Keratinocyte (primary cell): ENCODE measurements around the gene KLHL29. TPM values are rescaled to one million over a fixed set of nuclear protein-coding genes. Genes with fewer than 3 reads are reported as not detected.

Experiments used
- DNase-seq: peaks from one replicate; pipeline ENCODE4 v3.0.0-alpha.2; 2011; ENCODE audit warnings: low read depth, missing footprints, low spot score
- FAIRE-seq: peaks from 2 replicates; lab custom pipeline; 2011; peaks lifted over from hg19 to GRCh38; lab: Jason Lieb, UNC
- H2AFZ ChIP-seq: 2 replicates; pipeline ENCODE4 v1.6.0; 2012; ENCODE audit warnings: low read length, control low read depth, inconsistent platforms; ENCODE audit not compliant: control insufficient read depth
- H3K27ac ChIP-seq: 2 replicates; pipeline ENCODE4 v1.5.1; 2011; ENCODE audit warnings: low read length; ENCODE audit not compliant: control insufficient read depth, insufficient read depth
- H3K27me3 ChIP-seq: 3 replicates; pipeline ENCODE4 v1.6.0; 2011; ENCODE audit warnings: low read length; ENCODE audit not compliant: control insufficient read depth, insufficient read depth; ENCODE audit errors: extremely low read depth
- H3K36me3 ChIP-seq, 2 experiments: 2 replicates in 1 of 2; 3 replicates in 1 of 2; pipeline ENCODE4 v1.5.1; 2011; ENCODE audit warnings: low read length in 2 of 2, mild to moderate bottlenecking in 1 of 2; ENCODE audit not compliant: control insufficient read depth in 2 of 2, insufficient read depth in 2 of 2; ENCODE audit errors: extremely low read depth in 1 of 2
- H3K4me1 ChIP-seq: 3 replicates; pipeline ENCODE4 v1.5.1; 2011; ENCODE audit warnings: low read length; ENCODE audit not compliant: control insufficient read depth, insufficient read depth; ENCODE audit errors: extremely low read depth
- H3K4me2 ChIP-seq: 3 replicates; pipeline ENCODE4 v1.6.0; 2011; ENCODE audit warnings: low read depth, low read length; ENCODE audit not compliant: control insufficient read depth, insufficient read depth; ENCODE audit errors: extremely low read depth
- H3K4me3 ChIP-seq, 3 experiments: fragments of 200-600 bp in 1 of 3; sonication (generic) in 1 of 3; 2 replicates in 2 of 3; 3 replicates in 1 of 3; pipeline ENCODE4 v1.5.1; 2011 to 2016; ENCODE audit warnings: low read length in 3 of 3, mild to moderate bottlenecking in 3 of 3, control low read depth in 2 of 3, inconsistent platforms in 1 of 3, low read depth in 1 of 3, mixed read lengths in 1 of 3, mixed run types in 1 of 3, moderate library complexity in 1 of 3; ENCODE audit not compliant: control insufficient read depth in 2 of 3, insufficient read depth in 2 of 3; ENCODE audit errors: extremely low read depth in 1 of 3
- H3K79me2 ChIP-seq: 2 replicates; pipeline ENCODE4 v1.6.0; 2012; ENCODE audit warnings: low read length; ENCODE audit not compliant: control insufficient read depth, insufficient read depth
- H3K9ac ChIP-seq: 3 replicates; pipeline ENCODE4 v1.6.0; 2011; ENCODE audit warnings: low read length; ENCODE audit not compliant: control insufficient read depth, insufficient read depth; ENCODE audit errors: extremely low read depth
- H3K9me1 ChIP-seq: 3 replicates; pipeline ENCODE4 v1.6.0; 2011; ENCODE audit warnings: low read length; ENCODE audit not compliant: control insufficient read depth, insufficient read depth; ENCODE audit errors: extremely low read depth
- H3K9me3 ChIP-seq: 2 replicates; pipeline ENCODE4 v1.5.1; 2012; ENCODE audit warnings: low read depth, low read length; ENCODE audit not compliant: control insufficient read depth
- H4K20me1 ChIP-seq: 3 replicates; pipeline ENCODE4 v1.6.0; 2011; ENCODE audit warnings: low read length; ENCODE audit not compliant: control insufficient read depth, insufficient read depth; ENCODE audit errors: extremely low read depth
- CTCF ChIP-seq, 3 experiments: IDR thresholded peaks in 1 of 3; conservative IDR thresholded peaks in 1 of 3; optimal IDR thresholded peaks in 1 of 3; 2 replicates in 2 of 3; 3 replicates in 1 of 3; pipeline versions ENCODE3 to v1.5.1; 2011; ENCODE audit warnings: low read length in 3 of 3, mild to moderate bottlenecking in 3 of 3, moderate library complexity in 2 of 3, control low read depth in 1 of 3, inconsistent platforms in 1 of 3; ENCODE audit not compliant: insufficient read depth in 2 of 3; ENCODE audit errors: extremely low read depth in 1 of 3
- EZH2 ChIP-seq: IDR thresholded peaks from one replicate; pipeline ENCODE4 v1.6.1; 2012; ENCODE audit warnings: inconsistent platforms, mild to moderate bottlenecking, low read length, moderate library complexity
- dilution Hi-C: fragments of 300-500 bp; cut with MboI; formaldehyde crosslinking; loops from one replicate; pipeline ENCODE4 v1.7.0; 2020; ENCODE audit warnings: low sequenced_read_pairs; ENCODE audit not compliant: extremely low pct_ligation_motif_present
- polyA plus RNA-seq, 5 experiments: library from polyadenylated mRNA; depleted of rRNA in 3 of 5; stranded (reverse) in 3 of 5; stranded (forward) in 1 of 5; unstranded in 1 of 5; fragments of >200 nt; gene quantifications; 1 replicate in 1 of 5; 2 replicates in 3 of 5; 3 replicates in 1 of 5; pipeline versions ENCODE4 v1.2.1 to v1.2.3, GENCODE V29; 2011 to 2012; ENCODE audit warnings: missing spikeins in 2 of 5, low read depth in 1 of 5, low replicate concordance in 1 of 5

The KLHL29 gene
- polyA plus RNA-seq, 1 donor (not counting 4 experiments of a cell fraction or from before 2014, with no cell fraction given): 4.7 TPM

- Histone ChIP-seq H3K36me3 (peaks cover 0 to 1% of the 10 kb centered on the region in 2 experiments), H3K79me2 (no peaks in the 10 kb centered on the region), H3K9me3 (no peaks in the 10 kb centered on the region), H3K9me1 (peaks cover 2% of the 10 kb centered on the region), H2AFZ (no peak overlapping the region), H3K4me1 (peaks cover 12% of the 10 kb centered on the region), H3K4me3 (no peak overlapping the region), H4K20me1 (no peaks in the 10 kb centered on the region), H3K9ac (no peak overlapping the region), H3K4me2 (no peak overlapping the region), H3K27ac (no peak overlapping the region), H3K27me3 (no peaks in the 10 kb centered on the region)
- dilution Hi-C loops: no loop called here
- no peak for DNase-seq
- no peak for FAIRE-seq
- TF ChIP-seq EZH2 (no peak), CTCF (optimal IDR thresholded peaks at IDR 0.05 in 1 of 3, IDR thresholded peaks at IDR 0.05 in 1 of 3, conservative IDR thresholded peaks at IDR 0.05 in 1 of 3; ENCODE audit: extremely low read depth in 1 of 3, insufficient read depth in 2 of 3, low read length in 3 of 3) (no peak)
Measured at GRCh38 chr2:23476786-23477185, 91.8 kb downstream of the KLHL29 start.

DNA sequence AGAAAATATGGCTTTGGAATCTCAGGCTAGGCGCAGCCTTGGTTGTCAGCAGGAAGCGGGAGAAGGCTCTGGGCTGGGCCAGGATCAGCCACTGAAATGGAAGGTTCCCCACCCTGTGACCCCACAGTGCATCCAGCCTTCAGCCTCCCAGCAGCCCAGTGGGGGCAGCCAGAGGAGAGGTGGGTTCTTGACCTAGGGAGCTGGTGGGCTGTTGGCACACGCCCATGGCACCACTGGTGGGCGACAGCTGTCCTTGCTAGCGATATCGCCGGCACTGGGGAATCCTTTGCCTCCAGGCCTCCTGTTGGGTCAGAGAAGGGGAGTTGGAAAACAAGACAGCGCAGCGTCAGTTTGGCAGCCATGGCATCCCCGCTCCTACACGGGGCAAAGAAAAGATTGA is 92.4 kb downstream of the KLHL29 start:
- H4K20me1 ChIP-seq: no peaks in the 10 kb centered on the region
- H2AFZ ChIP-seq: no peak overlapping the region
- no peak for TF ChIP-seq EZH2
- TF ChIP-seq CTCF (optimal IDR thresholded peaks at IDR 0.05 in 1 of 3, IDR thresholded peaks at IDR 0.05 in 1 of 3, conservative IDR thresholded peaks at IDR 0.05 in 1 of 3; ENCODE audit: extremely low read depth in 1 of 3, insufficient read depth in 2 of 3, low read length in 3 of 3): no peak
- no peak overlapping the region for H3K4me2 ChIP-seq
- no peak for DNase-seq
- H3K9me1 ChIP-seq: peaks cover 2% of the 10 kb centered on the region
- no peaks in the 10 kb centered on the region for H3K9me3 ChIP-seq
- no peak overlapping the region for H3K27ac ChIP-seq
- H3K9ac ChIP-seq: no peak overlapping the region
- H3K79me2 ChIP-seq: no peaks in the 10 kb centered on the region
- H3K4me3 ChIP-seq: no peak overlapping the region
- H3K27me3 ChIP-seq: no peaks in the 10 kb centered on the region
- dilution Hi-C loops: no loop called here
- FAIRE-seq: no peak
- H3K4me1 ChIP-seq: peaks cover 12% of the 10 kb centered on the region
- H3K36me3 ChIP-seq: peaks cover 0 to 1% of the 10 kb centered on the region in 2 experiments
